ENCODE data around the gene SLC22A16.
"Not testable (repeated sequence)": the region's sequence is repeated elsewhere in the genome, so short reads cannot be mapped to it uniquely, and the experiment has no call there.

The SLC22A16 gene

DNA sequence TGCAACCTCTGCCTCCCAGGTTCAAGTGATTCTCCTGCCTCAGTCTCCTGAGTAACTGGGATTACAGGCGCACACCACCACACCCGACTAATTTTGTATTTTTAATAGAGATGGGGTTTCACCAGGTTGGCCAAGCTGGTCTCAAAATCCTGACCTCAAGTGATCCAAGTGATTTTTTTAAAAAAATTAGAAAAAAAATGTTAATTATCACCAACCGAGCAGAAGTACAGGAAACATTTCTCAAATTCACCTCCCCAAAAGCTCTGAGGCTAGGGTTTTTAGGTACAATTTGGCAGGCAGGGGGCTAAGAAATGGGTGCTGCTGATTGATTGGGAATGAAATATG is 14.9 kb upstream of the SLC22A16 start:
- CTCF ChIA-PET: no interaction called here
- POLR2A ChIA-PET (ENCODE audit: low non-redundant PET): no interaction called here
- no peak overlapping the region for H3K27ac ChIP-seq
- TF ChIP-seq, protein P1, sequence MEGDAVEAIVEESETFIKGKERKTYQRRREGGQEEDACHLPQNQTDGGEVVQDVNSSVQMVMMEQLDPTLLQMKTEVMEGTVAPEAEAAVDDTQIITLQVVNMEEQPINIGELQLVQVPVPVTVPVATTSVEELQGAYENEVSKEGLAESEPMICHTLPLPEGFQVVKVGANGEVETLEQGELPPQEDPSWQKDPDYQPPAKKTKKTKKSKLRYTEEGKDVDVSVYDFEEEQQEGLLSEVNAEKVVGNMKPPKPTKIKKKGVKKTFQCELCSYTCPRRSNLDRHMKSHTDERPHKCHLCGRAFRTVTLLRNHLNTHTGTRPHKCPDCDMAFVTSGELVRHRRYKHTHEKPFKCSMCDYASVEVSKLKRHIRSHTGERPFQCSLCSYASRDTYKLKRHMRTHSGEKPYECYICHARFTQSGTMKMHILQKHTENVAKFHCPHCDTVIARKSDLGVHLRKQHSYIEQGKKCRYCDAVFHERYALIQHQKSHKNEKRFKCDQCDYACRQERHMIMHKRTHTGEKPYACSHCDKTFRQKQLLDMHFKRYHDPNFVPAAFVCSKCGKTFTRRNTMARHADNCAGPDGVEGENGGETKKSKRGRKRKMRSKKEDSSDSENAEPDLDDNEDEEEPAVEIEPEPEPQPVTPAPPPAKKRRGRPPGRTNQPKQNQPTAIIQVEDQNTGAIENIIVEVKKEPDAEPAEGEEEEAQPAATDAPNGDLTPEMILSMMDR (conservative IDR thresholded peaks at IDR 0.05; ENCODE audit: low read depth): no peak
- DNase-seq (ENCODE audit: low spot score): no peak

DNA sequence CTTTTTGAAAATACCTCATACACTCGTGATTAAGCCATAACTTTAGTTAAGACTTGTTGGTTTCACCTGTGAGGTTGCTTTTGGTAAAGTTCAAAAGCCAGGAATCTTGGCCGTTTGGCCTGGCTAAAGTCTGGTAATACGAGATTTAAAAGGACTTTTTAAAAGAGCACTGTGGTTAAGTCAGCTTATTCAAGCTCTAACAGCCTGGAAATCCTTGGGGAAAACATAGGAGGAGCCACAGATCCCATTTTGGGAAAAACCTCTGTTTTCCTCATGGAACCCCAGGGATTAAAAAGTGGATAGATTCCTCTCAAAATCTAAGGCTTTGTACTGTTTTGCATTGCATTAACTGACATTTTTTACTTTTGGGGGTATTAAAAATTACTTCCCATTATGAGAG is 13.7 kb upstream of the SLC22A16 start:
- CTCF ChIA-PET: interaction anchor here (0.7 kb wide), 1 partner anchor 403 kb away, joined by 3 read pairs; no protein-coding TSS in a partner anchor
- no peak for DNase-seq (ENCODE audit: low spot score)
- TF ChIP-seq, protein P1 (conservative IDR thresholded peaks at IDR 0.05; ENCODE audit: low read depth): no peak
- H3K27ac ChIP-seq: no peak overlapping the region
- POLR2A ChIA-PET (ENCODE audit: low non-redundant PET): no interaction called here

DNA sequence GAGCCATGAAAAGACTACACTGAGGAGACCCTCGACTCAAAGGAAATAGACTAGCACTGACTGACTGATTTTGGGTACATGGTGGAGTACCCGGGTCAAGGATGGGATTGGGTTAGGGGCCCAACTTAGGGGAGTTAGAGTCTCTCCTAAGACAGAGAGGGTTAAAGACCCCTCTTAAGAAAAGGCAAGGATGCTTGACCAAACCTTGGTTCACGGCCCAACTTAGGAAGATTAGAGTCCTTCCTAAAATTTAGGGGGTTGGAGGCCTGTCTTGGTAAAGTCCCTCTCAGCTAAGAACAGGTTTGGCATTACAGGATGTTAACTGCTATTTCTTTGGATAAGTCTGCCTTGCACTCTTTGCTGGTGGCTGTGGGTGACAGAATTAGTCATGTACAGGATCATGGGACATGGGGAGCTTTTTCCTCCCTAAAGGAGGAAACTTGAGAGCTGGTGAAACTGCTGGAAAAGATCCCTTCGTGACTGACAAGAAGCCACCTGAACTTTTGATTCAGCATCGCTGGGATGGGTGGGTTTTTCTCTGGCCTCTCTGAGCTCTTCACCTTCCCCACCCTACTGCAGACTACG is 12.3 kb upstream of the SLC22A16 start:
- ChIA-PET POLR2A (ENCODE audit: low non-redundant PET) (no interaction called here), CTCF (no interaction called here)
- no peak for DNase-seq (ENCODE audit: low spot score)
- TF ChIP-seq, protein P1 (conservative IDR thresholded peaks at IDR 0.05; ENCODE audit: low read depth): no peak
- no peak overlapping the region for H3K27ac ChIP-seq

DNA sequence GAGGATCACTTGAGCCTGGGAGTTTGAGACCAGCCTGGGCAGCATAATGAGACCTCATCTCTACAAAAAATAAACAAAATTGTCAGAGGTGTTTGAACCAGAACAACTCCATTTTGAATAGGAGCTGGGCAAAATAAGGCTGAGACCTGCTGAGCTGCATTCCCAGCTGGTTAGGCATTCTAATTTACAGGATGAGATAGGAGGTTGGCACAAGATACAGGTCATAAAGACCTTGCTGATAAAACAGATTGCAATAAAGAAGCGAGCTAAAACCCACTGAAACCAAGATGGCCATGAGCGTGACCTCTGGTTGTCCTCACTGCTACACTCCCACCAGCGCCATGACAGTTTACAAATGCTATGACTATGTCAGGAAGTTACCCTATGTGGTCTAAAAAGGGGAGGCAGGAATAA is 11.6 kb upstream of the SLC22A16 start:
- POLR2A ChIA-PET (ENCODE audit: low non-redundant PET); CTCF ChIA-PET; DNase-seq (ENCODE audit: low spot score); H3K27ac ChIP-seq: not testable (repeated sequence)

DNA sequence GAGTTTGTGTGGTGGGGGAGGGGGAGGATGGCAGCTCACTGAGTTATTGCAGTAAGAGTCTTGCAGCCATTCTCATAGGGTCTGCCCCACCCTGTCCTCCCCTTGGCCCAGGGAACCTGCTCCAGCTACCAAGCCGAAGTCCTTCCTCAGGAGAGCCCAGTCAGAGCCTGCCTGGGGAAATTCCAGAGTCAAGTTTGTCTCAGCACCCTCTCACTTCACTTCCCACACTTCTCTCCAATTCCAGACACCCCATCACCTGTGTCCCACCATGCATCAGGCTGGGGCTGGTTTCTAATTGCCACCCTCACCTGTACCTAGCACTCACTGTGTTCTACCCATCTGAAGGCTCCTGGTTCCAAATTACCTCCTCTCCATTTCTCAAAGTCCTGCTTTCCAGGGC is 10.3 kb upstream of the SLC22A16 start:
- no peak overlapping the region for H3K27ac ChIP-seq
- no peak for DNase-seq (ENCODE audit: low spot score)
- POLR2A ChIA-PET (ENCODE audit: low non-redundant PET): no interaction called here
- CTCF ChIA-PET: no interaction called here
- TF ChIP-seq, protein P1 (conservative IDR thresholded peaks at IDR 0.05; ENCODE audit: low read depth): no peak

DNA sequence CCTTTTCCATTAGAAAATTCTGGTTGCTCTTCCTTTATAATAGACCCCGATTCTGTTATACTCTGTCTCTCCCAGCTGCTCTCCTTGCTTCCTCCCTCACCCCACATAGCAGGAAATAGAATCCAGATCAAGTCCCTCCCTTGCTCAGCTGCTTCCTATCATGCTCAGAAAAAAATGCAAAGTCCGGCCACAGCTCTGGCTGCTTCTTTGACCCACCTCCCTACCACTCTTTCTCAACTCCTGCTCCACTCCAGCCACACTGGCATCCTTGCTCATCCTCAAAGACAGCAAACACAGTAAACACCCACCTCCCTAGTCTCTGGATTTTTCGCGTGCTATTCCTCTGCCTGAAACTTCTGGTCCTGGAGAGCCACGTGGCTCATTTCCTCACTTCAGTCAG is 9.1 kb upstream of the SLC22A16 start:
- TF ChIP-seq, protein P1 (conservative IDR thresholded peaks at IDR 0.05; ENCODE audit: low read depth): no peak
- H3K27ac ChIP-seq: no peak overlapping the region
- ChIA-PET CTCF (no interaction called here), POLR2A (ENCODE audit: low non-redundant PET) (no interaction called here)
- no peak for DNase-seq (ENCODE audit: low spot score)

DNA sequence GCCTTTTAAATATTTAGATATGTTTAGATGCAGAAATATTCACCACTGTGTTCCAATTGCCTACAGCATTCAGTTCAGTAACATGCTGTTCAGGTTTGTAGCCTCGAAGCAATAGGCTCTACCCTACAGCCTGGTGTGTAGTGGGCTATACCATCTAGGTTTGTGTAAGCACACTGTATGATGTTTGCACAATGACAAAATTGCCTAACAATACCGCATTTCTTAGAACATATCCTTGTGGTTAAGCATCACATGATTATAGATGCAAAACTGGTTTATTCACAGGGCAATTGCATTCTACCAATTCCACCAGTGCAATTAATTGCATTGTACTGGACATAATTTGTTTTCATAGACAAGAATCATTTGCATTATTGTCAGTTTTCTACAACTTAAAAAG is 7.9 kb upstream of the SLC22A16 start:
- TF ChIP-seq, protein P1 (conservative IDR thresholded peaks at IDR 0.05; ENCODE audit: low read depth): no peak
- CTCF ChIA-PET: interaction anchor here (0.5 to 0.7 kb wide), 7 partner anchors 9 to 859 kb away, joined by 3 to 9 read pairs (median 4); no protein-coding TSS in a partner anchor
- POLR2A ChIA-PET (ENCODE audit: low non-redundant PET): no interaction called here
- DNase-seq (ENCODE audit: low spot score): no peak
- no peak overlapping the region for H3K27ac ChIP-seq

All from RWPE1 (cell line).